ENCODE results near the gene LYSET. TPM values are rescaled to one million over a fixed set of nuclear protein-coding genes. Genes with fewer than 3 reads are reported as not detected.
"Not testable (repeated sequence)": the region's sequence is repeated elsewhere in the genome, so short reads cannot be mapped to it uniquely, and the experiment has no call there.

LYSET gene
- total and polyA plus RNA-seq, 7 donors: 19.7 to 50.1 (median 29.1) TPM

DNA sequence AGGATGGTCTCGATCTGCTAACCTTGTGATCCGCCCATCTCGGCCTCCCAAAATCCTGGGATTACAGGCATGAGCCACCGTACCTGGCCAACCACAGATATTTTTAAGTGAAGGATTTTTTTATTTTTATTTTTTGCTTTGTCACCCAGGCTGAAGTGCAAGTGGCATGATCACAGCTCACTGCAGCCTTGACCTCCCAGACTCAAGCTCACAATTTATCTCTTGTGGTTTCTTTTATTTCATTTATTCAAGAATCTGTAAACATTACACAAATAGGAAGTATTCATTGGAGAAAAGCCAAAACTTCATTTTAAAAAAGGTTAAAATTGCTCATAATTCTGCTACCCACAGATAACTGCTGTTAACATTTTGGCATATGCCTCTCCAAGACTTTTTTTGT lies 13.7 kb upstream of the LYSET start:
- DNase-seq (no peak), ATAC-seq (no peak)
- H3K9me3 ChIP-seq: no peaks in the 10 kb centered on the region
- H3K4me3 ChIP-seq: no peak overlapping the region
- intact Hi-C loops (cut with DNase I): no loop called here
- TF ChIP-seq, protein P1, sequence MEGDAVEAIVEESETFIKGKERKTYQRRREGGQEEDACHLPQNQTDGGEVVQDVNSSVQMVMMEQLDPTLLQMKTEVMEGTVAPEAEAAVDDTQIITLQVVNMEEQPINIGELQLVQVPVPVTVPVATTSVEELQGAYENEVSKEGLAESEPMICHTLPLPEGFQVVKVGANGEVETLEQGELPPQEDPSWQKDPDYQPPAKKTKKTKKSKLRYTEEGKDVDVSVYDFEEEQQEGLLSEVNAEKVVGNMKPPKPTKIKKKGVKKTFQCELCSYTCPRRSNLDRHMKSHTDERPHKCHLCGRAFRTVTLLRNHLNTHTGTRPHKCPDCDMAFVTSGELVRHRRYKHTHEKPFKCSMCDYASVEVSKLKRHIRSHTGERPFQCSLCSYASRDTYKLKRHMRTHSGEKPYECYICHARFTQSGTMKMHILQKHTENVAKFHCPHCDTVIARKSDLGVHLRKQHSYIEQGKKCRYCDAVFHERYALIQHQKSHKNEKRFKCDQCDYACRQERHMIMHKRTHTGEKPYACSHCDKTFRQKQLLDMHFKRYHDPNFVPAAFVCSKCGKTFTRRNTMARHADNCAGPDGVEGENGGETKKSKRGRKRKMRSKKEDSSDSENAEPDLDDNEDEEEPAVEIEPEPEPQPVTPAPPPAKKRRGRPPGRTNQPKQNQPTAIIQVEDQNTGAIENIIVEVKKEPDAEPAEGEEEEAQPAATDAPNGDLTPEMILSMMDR (IDR thresholded peaks at IDR 0.05): no peak
- WGBS, 3 donors: 85 to 89% (median 88%) methylated on average over 4 of the region's 4 CpGs
- no peak overlapping the region for H3K27ac ChIP-seq
- peaks cover 0 to 11% (median 0%) of the 10 kb centered on the region in 3 donors for H3K27me3 ChIP-seq (ENCODE audit: insufficient read depth in 3 of 3, low read length in 2 of 3)
- H3K4me1 ChIP-seq: no peaks in the 10 kb centered on the region
- no peaks in the 10 kb centered on the region for H3K36me3 ChIP-seq (ENCODE audit: insufficient read depth in 1 of 2, low read depth in 1 of 2)

- DNase-seq (no peak), ATAC-seq (peak in 2 of 4 donors; percentile 42 to 56)
- Histone ChIP-seq H3K36me3 (ENCODE audit: insufficient read depth in 1 of 2, low read depth in 1 of 2) (no peaks in the 10 kb centered on the region), H3K9me3 (no peaks in the 10 kb centered on the region), H3K27me3 (ENCODE audit: insufficient read depth in 3 of 3, low read length in 2 of 3) (peaks cover 0 to 11% (median 0%) of the 10 kb centered on the region in 3 donors), H3K4me1 (no peaks in the 10 kb centered on the region), H3K27ac (no peak overlapping the region), H3K4me3 (no peak overlapping the region)
- 21 to 25% (median 23%) methylated on average over 10 of the region's 10 CpGs for WGBS, 3 donors
- intact Hi-C loops (cut with DNase I): no loop called here
- TF ChIP-seq, protein P1 (IDR thresholded peaks at IDR 0.05): no peak
These were observed 11.1 kb upstream of the LYSET start for GRCh38 chr14:93173943-93174395.

GRCh38 chr14:93174731-93175130 lies 10.4 kb upstream of the LYSET start:
- H3K4me1 ChIP-seq; H3K9me3 ChIP-seq; H3K27ac ChIP-seq; H3K4me3 ChIP-seq; DNase-seq; ATAC-seq; H3K36me3 ChIP-seq (ENCODE audit: insufficient read depth in 1 of 2, low read depth in 1 of 2): not testable (repeated sequence)
- WGBS, 3 donors: 72 to 78% (median 78%) methylated on average over 5 of the region's 5 CpGs
- intact Hi-C loops (cut with DNase I): loop anchor here in 1 of 2 donors (5.0 kb wide), 1 partner anchor 62 kb away; no protein-coding TSS in a partner anchor
- H3K27me3 ChIP-seq (ENCODE audit: insufficient read depth in 3 of 3, low read length in 2 of 3): peaks cover 0 to 11% (median 0%) of the 10 kb centered on the region in 3 donors

DNA sequence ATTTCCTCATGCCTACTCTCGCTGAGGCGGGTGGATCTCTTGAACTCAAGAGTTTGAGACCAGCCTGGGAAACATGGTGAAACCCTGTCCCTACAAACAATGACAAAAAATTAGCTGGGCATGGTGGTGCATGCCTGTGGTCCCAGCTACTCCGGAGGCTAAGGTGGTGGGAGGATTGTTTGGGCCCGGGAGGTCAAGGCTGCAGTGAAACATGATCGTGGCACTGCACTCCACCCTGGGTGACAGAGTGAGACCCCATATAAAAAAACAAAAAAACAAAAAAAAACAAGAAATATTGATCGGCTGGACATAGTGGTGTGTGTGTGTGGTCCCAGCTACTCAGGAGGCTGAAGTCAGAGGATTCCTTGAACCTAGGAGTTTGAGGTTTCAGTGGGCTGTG lies 9.6 kb upstream of the LYSET start:
- ATAC-seq (no peak), DNase-seq (no peak)
- Histone ChIP-seq H3K27ac (no peak overlapping the region), H3K4me1 (no peaks in the 10 kb centered on the region), H3K27me3 (ENCODE audit: insufficient read depth in 3 of 3, low read length in 2 of 3) (peaks cover 0 to 11% (median 0%) of the 10 kb centered on the region in 3 donors), H3K4me3 (no peak overlapping the region), H3K36me3 (ENCODE audit: insufficient read depth in 1 of 2, low read depth in 1 of 2) (no peaks in the 10 kb centered on the region), H3K9me3 (no peaks in the 10 kb centered on the region)
- intact Hi-C loops (cut with DNase I): loop anchor here in 1 of 2 donors (5.0 kb wide), 1 partner anchor 63 kb away; no protein-coding TSS in a partner anchor
- WGBS, 3 donors: 66 to 70% (median 69%) methylated on average over 6 of the region's 6 CpGs
- TF ChIP-seq, protein P1 (IDR thresholded peaks at IDR 0.05): no peak

DNA sequence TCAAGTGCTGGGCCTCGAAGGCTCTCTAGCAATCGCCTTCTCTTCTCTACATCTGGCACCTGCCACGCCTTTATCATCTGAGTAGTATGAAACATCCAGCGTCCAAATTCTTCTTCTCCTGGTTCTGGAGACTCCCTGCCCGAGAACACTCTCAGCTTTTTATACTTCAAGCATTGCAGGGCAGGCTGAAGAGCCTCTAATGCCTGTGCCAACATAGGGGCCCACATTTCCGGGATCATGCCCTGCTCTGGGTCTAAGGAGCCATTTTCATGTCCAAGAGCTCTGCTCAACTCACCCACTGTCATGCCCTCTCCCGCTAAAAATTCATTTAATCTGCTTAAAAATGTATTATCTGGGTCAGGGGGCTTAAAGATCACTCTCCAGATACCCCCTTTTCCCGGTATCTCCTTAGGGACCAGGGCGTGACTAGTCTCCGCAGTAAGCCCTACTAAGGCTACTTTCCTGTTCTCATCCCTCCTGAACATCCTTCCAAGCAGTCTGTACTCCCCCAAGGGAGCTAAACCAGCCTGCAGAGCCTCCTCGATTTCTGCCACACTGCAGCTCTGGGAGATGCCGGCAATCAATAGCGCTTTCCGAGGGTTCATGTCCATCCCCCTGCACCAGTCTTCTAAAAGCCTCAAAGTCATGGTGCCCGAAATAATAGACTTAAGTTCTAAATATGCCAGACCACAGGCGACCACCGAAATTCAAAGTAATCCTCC lies 1.4 kb upstream of the LYSET start:
- DNase-seq (no peak), ATAC-seq (no peak)
- peaks cover 6 to 44% of the 10 kb centered on the region in 2 donors for H3K36me3 ChIP-seq (ENCODE audit: insufficient read depth in 1 of 2, low read depth in 1 of 2)
- H3K27me3 ChIP-seq (ENCODE audit: insufficient read depth in 3 of 3, low read length in 2 of 3): no peaks in the 10 kb centered on the region
- H3K9me3 ChIP-seq: no peaks in the 10 kb centered on the region
- 49% methylated on average over 17 of the region's 17 CpGs for WGBS, 3 donors
- peak overlapping the region; percentile 92 for H3K27ac ChIP-seq
- intact Hi-C loops (cut with DNase I): loop anchor here (2.0 to 5.0 kb wide), 2 partner anchors 23 to 71 kb away; partner anchors contain the start of genes GON7 (in 1 of the 2) and UBR7 (in 1 of the 2)
- peaks cover 19% of the 10 kb centered on the region for H3K4me1 ChIP-seq
- TF ChIP-seq, protein P1 (IDR thresholded peaks at IDR 0.05): no peak
- peak overlapping the region; percentile 89 for H3K4me3 ChIP-seq

All from psoas muscle (tissue), 8 donors.